Breast epithelium (tissue), 3 donors: Measurements from ENCODE around the gene PM20D1.

Experiments
- CTCF ChIP-seq, 3 donors: fragments of 450-650 bp; IDR thresholded peaks; one replicate each; pipeline ENCODE4 v1.5.1; 2016 to 2017; ENCODE audit warnings: antibody characterized with exemption in 3 of 3, mild to moderate bottlenecking in 3 of 3, moderate library complexity in 3 of 3
- POLR2A ChIP-seq: fragments of 450-650 bp; IDR thresholded peaks from one replicate; pipeline ENCODE4 v1.6.1; 2016; ENCODE audit warnings: antibody characterized with exemption, mild to moderate bottlenecking, moderate library complexity

- TF ChIP-seq POLR2A (no peak), CTCF (IDR thresholded peaks at IDR 0.05) (no peak)
Observed at GRCh38 chr1:205787287-205787916, 62.5 kb downstream of the PM20D1 start.
